Neural cell (in vitro differentiated cells): Measurements from ENCODE around the gene XRRA1. TPM values are rescaled to one million over a fixed set of nuclear protein-coding genes. Genes with fewer than 3 reads are reported as not detected.

ENCODE experiments used
- H2AFZ ChIP-seq: fragments of 200-600, 300-800 bp; sonication (generic), shearing (Covaris generic); 2 replicates; pipeline ENCODE4 v1.6.0; 2014; ENCODE audit warnings: low read depth, mild to moderate bottlenecking, antibody characterized with exemption, low read length, moderate library complexity
- H3F3A ChIP-seq: fragments of 200-600 bp; shearing (Covaris generic); 2 replicates; pipeline ENCODE4 v1.6.1; 2016; ENCODE audit warnings: mild to moderate bottlenecking, moderate library complexity, mixed read lengths, antibody characterized with exemption, low read length; ENCODE audit not compliant: insufficient read depth, poor library complexity, severe bottlenecking
- H3K27ac ChIP-seq: fragments of 200-600, 300-800 bp; sonication (generic), shearing (Covaris generic); 2 replicates; pipeline ENCODE4 v1.5.1; 2014; ENCODE audit warnings: mild to moderate bottlenecking, low read length, moderate library complexity
- H3K27me3 ChIP-seq: fragments of 300-800, 200-600 bp; sonication (generic), shearing (Covaris generic); 2 replicates; pipeline ENCODE4 v1.6.0; 2014; ENCODE audit warnings: mild to moderate bottlenecking, low read depth, low read length, moderate library complexity; ENCODE audit not compliant: insufficient read depth
- H3K36me3 ChIP-seq: fragments of 300-800, 200-600 bp; sonication (generic), shearing (Covaris generic); 2 replicates; pipeline ENCODE4 v1.5.1; 2014; ENCODE audit warnings: mild to moderate bottlenecking, antibody characterized with exemption, low read length, moderate library complexity; ENCODE audit not compliant: insufficient read depth
- H3K4me2 ChIP-seq: fragments of 300-800, 200-600 bp; sonication (generic), shearing (Covaris generic); 2 replicates; pipeline ENCODE4 v1.6.0; 2014; ENCODE audit warnings: mild to moderate bottlenecking, low read length
- H3K4me3 ChIP-seq: fragments of 300-800, 200-600 bp; sonication (generic), shearing (Covaris generic); 2 replicates; pipeline ENCODE4 v1.5.1; 2014; ENCODE audit warnings: mild to moderate bottlenecking, low read length, moderate library complexity
- H3K79me2 ChIP-seq: fragments of 200-600 bp; shearing (Covaris generic); replicated peaks from 2 replicates; pipeline ENCODE4 v1.6.0; 2014; ENCODE audit warnings: mild to moderate bottlenecking, low read length, moderate library complexity; ENCODE audit not compliant: insufficient read depth
- H3K9ac ChIP-seq: fragments of 300-800, 200-600 bp; sonication (generic), shearing (Covaris generic); 2 replicates; pipeline ENCODE4 v1.6.1; 2016; ENCODE audit warnings: mild to moderate bottlenecking, low read length, mixed read lengths
- H3K9me2 ChIP-seq: fragments of 200-600 bp; shearing (Covaris generic); 2 replicates; pipeline ENCODE4 v1.6.1; 2016; ENCODE audit warnings: mild to moderate bottlenecking, low read length, mixed read lengths; ENCODE audit not compliant: insufficient read depth
- H3K9me3 ChIP-seq: fragments of 200-600, 300-800 bp; sonication (generic), shearing (Covaris generic); 2 replicates; pipeline ENCODE4 v1.6.1; 2016; ENCODE audit warnings: mild to moderate bottlenecking, mixed run types, low read length, moderate library complexity, mixed read lengths
- H4K20me1 ChIP-seq: fragments of 200-600 bp; shearing (Covaris generic); 2 replicates; pipeline ENCODE4 v1.6.1; 2016; ENCODE audit warnings: mild to moderate bottlenecking, mixed run types; ENCODE audit not compliant: insufficient read depth
- EP300 ChIP-seq: fragments of 450-650 bp; conservative IDR thresholded peaks from 2 replicates; pipeline ENCODE4 v1.6.1; 2014; ENCODE audit warnings: antibody characterized with exemption, mild to moderate bottlenecking, moderate library complexity; ENCODE audit not compliant: poor library complexity, severe bottlenecking
- EZH2 ChIP-seq: fragments of 200-600, 300-800 bp; shearing (Covaris generic), sonication (generic); IDR thresholded peaks from 2 replicates; pipeline ENCODE4 v1.6.1; 2014; ENCODE audit warnings: antibody characterized with exemption, low read length, borderline replicate concordance, mild to moderate bottlenecking; ENCODE audit not compliant: insufficient read depth, poor library complexity, severe bottlenecking
- MXI1 ChIP-seq: fragments of 450-650 bp; conservative IDR thresholded peaks from 2 replicates; pipeline ENCODE4 v1.6.1; 2014; ENCODE audit warnings: antibody characterized with exemption, mild to moderate bottlenecking; ENCODE audit not compliant: poor library complexity, severe bottlenecking
- POLR2AphosphoS5 ChIP-seq: IDR thresholded peaks from 2 replicates; pipeline ENCODE4 v1.6.1; 2012
- RAD21 ChIP-seq: fragments of 450-650 bp; conservative IDR thresholded peaks from 2 replicates; pipeline ENCODE4 v1.6.1; 2014; ENCODE audit warnings: antibody characterized with exemption, mild to moderate bottlenecking, moderate library complexity
- SMC3 ChIP-seq: fragments of 450-650 bp; conservative IDR thresholded peaks from 2 replicates; pipeline ENCODE4 v1.6.1; 2014; ENCODE audit warnings: antibody characterized with exemption, mild to moderate bottlenecking, moderate library complexity; ENCODE audit not compliant: poor library complexity
- TAF1 ChIP-seq: IDR thresholded peaks from 2 replicates; pipeline ENCODE4 v1.6.1; 2012; ENCODE audit warnings: low read depth
- polyA plus RNA-seq: library from polyadenylated mRNA; depleted of rRNA; stranded (reverse); fragments of >200 nt; gene quantifications from 2 replicates; pipeline ENCODE4 v1.2.3, GENCODE V29; 2014
- TF ChIP-seq, protein P1 (sequence below): fragments of 450-650 bp; IDR thresholded peaks from 2 replicates; pipeline ENCODE4 v1.5.1; 2014; ENCODE audit warnings: antibody characterized with exemption, mild to moderate bottlenecking, moderate library complexity; ENCODE audit not compliant: poor library complexity, severe bottlenecking
- TF ChIP-seq, protein P2 (sequence below): IDR thresholded peaks from 2 replicates; pipeline ENCODE4 v1.6.1; 2012; ENCODE audit warnings: borderline replicate concordance

Gene XRRA1
- polyA plus RNA-seq, 1 donor from 2014 or later: 2.7 TPM

DNA sequence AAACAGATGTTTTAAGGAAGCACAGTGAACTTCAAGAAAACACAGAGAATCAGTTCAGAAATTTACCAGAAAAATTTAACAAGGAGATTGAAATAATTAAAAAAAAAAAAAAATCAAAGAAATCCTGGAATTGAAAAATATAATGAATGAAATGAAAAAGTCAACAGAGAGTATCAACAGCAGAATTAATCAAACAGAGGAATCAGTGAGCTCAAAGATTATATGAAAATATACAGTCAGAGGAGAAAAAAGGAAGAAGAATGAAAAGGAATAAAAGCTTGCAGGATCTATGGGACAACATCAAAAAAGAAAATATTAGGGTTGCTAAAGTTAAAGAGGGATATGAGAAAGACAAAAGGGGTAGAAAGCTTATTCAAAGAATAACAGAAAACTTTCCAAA, 82.3 kb downstream of the XRRA1 start:
- H4K20me1 ChIP-seq: no peaks in the 10 kb centered on the region
- H3K9me2 ChIP-seq: no peaks in the 10 kb centered on the region
- H2AFZ ChIP-seq: no peak overlapping the region
- H3K27me3 ChIP-seq: no peaks in the 10 kb centered on the region
- no peak overlapping the region for H3K27ac ChIP-seq
- no peak overlapping the region for H3K4me2 ChIP-seq
- H3K9ac ChIP-seq: no peak overlapping the region
- peaks cover 33% of the 10 kb centered on the region for H3K9me3 ChIP-seq
- H3K4me3 ChIP-seq: no peak overlapping the region
- H3K36me3 ChIP-seq: no peaks in the 10 kb centered on the region
- no peaks in the 10 kb centered on the region for H3F3A ChIP-seq
- H3K79me2 ChIP-seq: no peaks in the 10 kb centered on the region
- TF ChIP-seq MXI1 (no peak), SMC3 (no peak), EP300 (no peak), EZH2 (no peak), RAD21 (no peak), TAF1 (no peak), POLR2AphosphoS5 (no peak)
- TF ChIP-seq, protein P1, sequence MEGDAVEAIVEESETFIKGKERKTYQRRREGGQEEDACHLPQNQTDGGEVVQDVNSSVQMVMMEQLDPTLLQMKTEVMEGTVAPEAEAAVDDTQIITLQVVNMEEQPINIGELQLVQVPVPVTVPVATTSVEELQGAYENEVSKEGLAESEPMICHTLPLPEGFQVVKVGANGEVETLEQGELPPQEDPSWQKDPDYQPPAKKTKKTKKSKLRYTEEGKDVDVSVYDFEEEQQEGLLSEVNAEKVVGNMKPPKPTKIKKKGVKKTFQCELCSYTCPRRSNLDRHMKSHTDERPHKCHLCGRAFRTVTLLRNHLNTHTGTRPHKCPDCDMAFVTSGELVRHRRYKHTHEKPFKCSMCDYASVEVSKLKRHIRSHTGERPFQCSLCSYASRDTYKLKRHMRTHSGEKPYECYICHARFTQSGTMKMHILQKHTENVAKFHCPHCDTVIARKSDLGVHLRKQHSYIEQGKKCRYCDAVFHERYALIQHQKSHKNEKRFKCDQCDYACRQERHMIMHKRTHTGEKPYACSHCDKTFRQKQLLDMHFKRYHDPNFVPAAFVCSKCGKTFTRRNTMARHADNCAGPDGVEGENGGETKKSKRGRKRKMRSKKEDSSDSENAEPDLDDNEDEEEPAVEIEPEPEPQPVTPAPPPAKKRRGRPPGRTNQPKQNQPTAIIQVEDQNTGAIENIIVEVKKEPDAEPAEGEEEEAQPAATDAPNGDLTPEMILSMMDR: no peak
- TF ChIP-seq, protein P2, sequence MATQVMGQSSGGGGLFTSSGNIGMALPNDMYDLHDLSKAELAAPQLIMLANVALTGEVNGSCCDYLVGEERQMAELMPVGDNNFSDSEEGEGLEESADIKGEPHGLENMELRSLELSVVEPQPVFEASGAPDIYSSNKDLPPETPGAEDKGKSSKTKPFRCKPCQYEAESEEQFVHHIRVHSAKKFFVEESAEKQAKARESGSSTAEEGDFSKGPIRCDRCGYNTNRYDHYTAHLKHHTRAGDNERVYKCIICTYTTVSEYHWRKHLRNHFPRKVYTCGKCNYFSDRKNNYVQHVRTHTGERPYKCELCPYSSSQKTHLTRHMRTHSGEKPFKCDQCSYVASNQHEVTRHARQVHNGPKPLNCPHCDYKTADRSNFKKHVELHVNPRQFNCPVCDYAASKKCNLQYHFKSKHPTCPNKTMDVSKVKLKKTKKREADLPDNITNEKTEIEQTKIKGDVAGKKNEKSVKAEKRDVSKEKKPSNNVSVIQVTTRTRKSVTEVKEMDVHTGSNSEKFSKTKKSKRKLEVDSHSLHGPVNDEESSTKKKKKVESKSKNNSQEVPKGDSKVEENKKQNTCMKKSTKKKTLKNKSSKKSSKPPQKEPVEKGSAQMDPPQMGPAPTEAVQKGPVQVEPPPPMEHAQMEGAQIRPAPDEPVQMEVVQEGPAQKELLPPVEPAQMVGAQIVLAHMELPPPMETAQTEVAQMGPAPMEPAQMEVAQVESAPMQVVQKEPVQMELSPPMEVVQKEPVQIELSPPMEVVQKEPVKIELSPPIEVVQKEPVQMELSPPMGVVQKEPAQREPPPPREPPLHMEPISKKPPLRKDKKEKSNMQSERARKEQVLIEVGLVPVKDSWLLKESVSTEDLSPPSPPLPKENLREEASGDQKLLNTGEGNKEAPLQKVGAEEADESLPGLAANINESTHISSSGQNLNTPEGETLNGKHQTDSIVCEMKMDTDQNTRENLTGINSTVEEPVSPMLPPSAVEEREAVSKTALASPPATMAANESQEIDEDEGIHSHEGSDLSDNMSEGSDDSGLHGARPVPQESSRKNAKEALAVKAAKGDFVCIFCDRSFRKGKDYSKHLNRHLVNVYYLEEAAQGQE: no peak

DNA sequence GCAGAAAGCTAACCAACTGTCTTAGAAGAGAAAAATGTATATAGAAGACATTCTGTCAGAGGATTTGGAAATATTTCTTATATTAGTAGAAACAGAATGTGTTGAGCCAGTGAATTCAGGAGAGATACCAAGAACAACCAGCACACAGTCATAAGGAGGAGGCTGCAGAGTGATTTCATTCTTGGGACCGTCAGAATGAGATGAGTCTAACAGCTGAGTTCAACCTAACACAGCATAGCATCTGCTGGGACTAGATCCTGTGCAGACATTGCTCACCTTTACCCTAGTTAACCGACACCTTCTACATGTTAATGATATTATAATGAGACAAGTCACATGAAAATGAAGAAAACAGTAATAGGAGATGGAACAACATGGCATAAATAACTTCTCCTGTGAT, 85.5 kb downstream of the XRRA1 start:
- Histone ChIP-seq H3K27me3 (no peaks in the 10 kb centered on the region), H4K20me1 (no peaks in the 10 kb centered on the region), H3K9me3 (peaks cover 17% of the 10 kb centered on the region), H3K4me2 (no peak overlapping the region), H3K4me3 (no peak overlapping the region), H3K27ac (no peak overlapping the region), H3K9me2 (no peaks in the 10 kb centered on the region), H3K79me2 (no peaks in the 10 kb centered on the region), H3F3A (no peaks in the 10 kb centered on the region), H3K9ac (no peak overlapping the region), H3K36me3 (peaks cover 8% of the 10 kb centered on the region), H2AFZ (no peak overlapping the region)
- TF ChIP-seq EP300 (no peak), EZH2 (no peak), TAF1 (no peak)

DNA sequence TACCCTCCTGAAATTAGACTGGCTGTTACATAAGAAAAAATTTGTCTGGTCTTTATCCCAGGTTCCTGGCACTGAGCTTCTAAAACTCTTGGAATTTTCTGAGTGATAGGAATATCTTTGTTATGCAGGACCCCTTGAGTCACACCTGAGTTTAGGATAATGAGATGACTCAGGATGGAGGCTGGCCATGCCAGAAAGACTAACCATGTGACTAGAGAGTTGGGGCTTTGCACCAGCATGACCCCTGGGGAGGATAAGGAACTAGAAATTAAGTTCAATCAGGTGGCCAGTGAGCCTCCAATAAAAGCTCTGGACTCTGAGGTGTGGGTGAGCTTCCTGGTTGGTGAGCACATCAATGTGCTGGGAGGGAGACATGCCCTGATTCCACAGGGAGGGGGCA, 88.1 kb downstream of the XRRA1 start:
- Histone ChIP-seq H3K9me3 (peaks cover 8% of the 10 kb centered on the region), H3K36me3 (peaks cover 8% of the 10 kb centered on the region), H3K4me3 (no peak overlapping the region), H3K27me3 (no peaks in the 10 kb centered on the region), H3K4me2 (no peak overlapping the region), H3K9me2 (no peaks in the 10 kb centered on the region), H3F3A (no peaks in the 10 kb centered on the region), H3K9ac (no peak overlapping the region), H3K27ac (no peak overlapping the region), H4K20me1 (no peaks in the 10 kb centered on the region), H2AFZ (no peak overlapping the region), H3K79me2 (no peaks in the 10 kb centered on the region)
- TF ChIP-seq RAD21 (no peak), EZH2 (no peak), POLR2AphosphoS5 (no peak), TAF1 (no peak), EP300 (no peak), MXI1 (no peak), SMC3 (no peak)
- TF ChIP-seq, protein P2: no peak
- TF ChIP-seq, protein P1: no peak
